HepG2 (cell line): ENCODE measurements around the gene TMEM223. TPM values are rescaled to one million over a fixed set of nuclear protein-coding genes. Genes with fewer than 3 reads are reported as not detected.

Source experiments
- AGO2 ChIP-seq: fragments of 200-400 bp; formaldehyde crosslinking; optimal IDR thresholded peaks from 2 replicates; pipeline ENCODE3; 2017; ENCODE audit warnings: mild to moderate bottlenecking, low read depth, low read length, moderate library complexity
- CSRNP1 ChIP-seq: sonication (generic); formaldehyde crosslinking; IDR thresholded peaks from 2 replicates; pipeline ENCODE4 v1.8.1; 2023; ENCODE audit warnings: mild to moderate bottlenecking, missing genetic modification reagents
- FOXA3 ChIP-seq: IDR thresholded peaks from 2 replicates; pipeline ENCODE4 v1.6.1; 2016; ENCODE audit warnings: missing genetic modification reagents, missing compliant biosample characterization
- HNF4G ChIP-seq, 2 experiments: sonication (generic) in 1 of 2; formaldehyde crosslinking in 1 of 2; IDR thresholded peaks; 2 replicates each; pipeline versions ENCODE4 v1.4.0 to v1.6.1; 2011 to 2020; ENCODE audit warnings: borderline replicate concordance in 2 of 2, low read depth in 2 of 2, mild to moderate bottlenecking in 2 of 2, low read length in 1 of 2, missing genetic modification reagents in 1 of 2, moderate library complexity in 1 of 2
- KDM3A ChIP-seq: IDR thresholded peaks from 2 replicates; pipeline ENCODE4 v1.6.1; 2018; ENCODE audit warnings: low read depth, missing compliant biosample characterization
- MEIS1 ChIP-seq: sonication (generic); formaldehyde crosslinking; IDR thresholded peaks from 2 replicates; pipeline ENCODE4 v1.9.0; 2021; ENCODE audit warnings: mild to moderate bottlenecking, missing genetic modification reagents, moderate library complexity, borderline replicate concordance
- NCOA1 ChIP-seq: sonication (generic); formaldehyde crosslinking; IDR thresholded peaks from 2 replicates; pipeline ENCODE4 v1.9.0; 2021; ENCODE audit warnings: missing genetic modification reagents
- PITX1 ChIP-seq: sonication (generic); formaldehyde crosslinking; IDR thresholded peaks from 2 replicates; pipeline ENCODE4 v1.5.1; 2020; ENCODE audit warnings: mild to moderate bottlenecking, missing genetic modification reagents
- TARDBP ChIP-seq: sonication (generic); formaldehyde crosslinking; IDR thresholded peaks from 2 replicates; pipeline ENCODE4 v1.8.0; 2022; ENCODE audit warnings: mild to moderate bottlenecking, missing genetic modification reagents
- TBX2 ChIP-seq: sonication (generic); formaldehyde crosslinking; IDR thresholded peaks from 2 replicates; pipeline ENCODE4 v1.5.0; 2020; ENCODE audit warnings: missing genetic modification reagents, mild to moderate bottlenecking, borderline replicate concordance
- TBX3 ChIP-seq: fragments of 450-650 bp; IDR thresholded peaks from 2 replicates; pipeline ENCODE4 v1.6.1; 2017; ENCODE audit warnings: antibody characterized with exemption, mild to moderate bottlenecking, inconsistent platforms, borderline replicate concordance
- THRA ChIP-seq: sonication (generic); formaldehyde crosslinking; IDR thresholded peaks from 2 replicates; pipeline ENCODE4 v1.4.0; 2020; ENCODE audit warnings: missing genetic modification reagents, borderline replicate concordance
- ZBTB39 ChIP-seq: sonication (generic); formaldehyde crosslinking; IDR thresholded peaks from 2 replicates; pipeline ENCODE4 v1.5.0; 2020; ENCODE audit warnings: missing genetic modification reagents
- ZC3H13 ChIP-seq: sonication (generic); formaldehyde crosslinking; IDR thresholded peaks from 2 replicates; pipeline ENCODE4 v1.8.1; 2023; ENCODE audit warnings: mild to moderate bottlenecking, missing genetic modification reagents, moderate library complexity
- ZNF256 ChIP-seq: sonication (generic); formaldehyde crosslinking; conservative IDR thresholded peaks from 2 replicates; pipeline ENCODE4 v1.4.0; 2020; ENCODE audit warnings: missing genetic modification reagents
- ZNF850 ChIP-seq: sonication (generic); formaldehyde crosslinking; conservative IDR thresholded peaks from 2 replicates; pipeline ENCODE4 v1.9.0; 2021; ENCODE audit warnings: mild to moderate bottlenecking, missing genetic modification reagents
- polyA plus RNA-seq, 8 experiments: library from polyadenylated mRNA; depleted of rRNA in 3 of 8; stranded (reverse) in 7 of 8; unstranded in 1 of 8; fragments of >200 nt; fragmentation: Illumina TruSeq in 4 of 8; extraction: Trizol in 4 of 8; gene quantifications; 2 replicates each; pipeline versions ENCODE4 v1.2.1 to v1.2.3, GENCODE V29; 2011 to 2016; ENCODE audit warnings: low read depth in 4 of 8, missing spikeins in 1 of 8, mixed read lengths in 1 of 8; ENCODE audit not compliant: insufficient read depth in 1 of 8
- total RNA-seq, 5 experiments: library from RNA; depleted of rRNA; stranded (reverse); fragments of >200 nt; fragmentation: Illumina TruSeq; extraction: Trizol; gene quantifications; 2 replicates each; pipeline ENCODE4 v1.2.3, GENCODE V29; 2016; ENCODE audit warnings: low read depth in 1 of 5
- TF ChIP-seq, protein P1 (sequence below): sonication (generic); formaldehyde crosslinking; IDR thresholded peaks from 2 replicates; pipeline ENCODE4 v1.5.0; 2020; ENCODE audit warnings: mild to moderate bottlenecking, missing genetic modification reagents, borderline replicate concordance

The TMEM223 gene
- total and polyA plus RNA-seq, 2 of the 13 experiments (the other 11 are each of a cell fraction or from before 2014, with no cell fraction given), result 19.5 to 24.9 TPM

DNA sequence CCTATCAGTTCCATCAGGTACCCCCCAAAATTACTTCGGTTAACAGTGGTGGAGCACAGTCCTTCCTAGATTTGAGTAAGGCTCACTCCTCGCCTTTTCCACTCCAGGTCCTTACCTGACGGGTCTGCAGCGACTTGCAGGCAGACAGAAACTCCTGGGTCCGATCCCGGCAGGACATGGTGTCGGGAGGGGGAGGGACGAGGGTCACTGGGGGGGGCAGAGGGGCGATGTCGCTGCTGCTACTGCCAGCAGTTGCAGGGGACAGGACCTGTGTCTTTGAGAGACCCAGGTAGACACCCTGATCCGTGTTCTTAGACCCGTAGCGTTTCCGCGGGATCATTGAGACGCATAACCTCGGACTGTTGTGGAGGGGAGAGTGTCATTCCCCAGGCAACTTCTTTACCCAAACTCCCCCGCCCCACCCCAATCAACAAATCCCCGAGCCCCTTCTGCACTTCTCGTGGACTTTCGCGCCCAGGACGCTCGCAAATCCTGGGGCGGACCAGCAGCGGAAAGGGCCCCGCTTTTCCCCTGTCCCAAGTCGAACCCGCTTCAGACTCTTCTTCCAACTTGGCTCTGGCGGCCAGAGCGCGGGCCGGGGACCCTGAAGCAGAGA lies 39.2 kb upstream of the TMEM223 start (continued):
- TF ChIP-seq, protein P1, sequence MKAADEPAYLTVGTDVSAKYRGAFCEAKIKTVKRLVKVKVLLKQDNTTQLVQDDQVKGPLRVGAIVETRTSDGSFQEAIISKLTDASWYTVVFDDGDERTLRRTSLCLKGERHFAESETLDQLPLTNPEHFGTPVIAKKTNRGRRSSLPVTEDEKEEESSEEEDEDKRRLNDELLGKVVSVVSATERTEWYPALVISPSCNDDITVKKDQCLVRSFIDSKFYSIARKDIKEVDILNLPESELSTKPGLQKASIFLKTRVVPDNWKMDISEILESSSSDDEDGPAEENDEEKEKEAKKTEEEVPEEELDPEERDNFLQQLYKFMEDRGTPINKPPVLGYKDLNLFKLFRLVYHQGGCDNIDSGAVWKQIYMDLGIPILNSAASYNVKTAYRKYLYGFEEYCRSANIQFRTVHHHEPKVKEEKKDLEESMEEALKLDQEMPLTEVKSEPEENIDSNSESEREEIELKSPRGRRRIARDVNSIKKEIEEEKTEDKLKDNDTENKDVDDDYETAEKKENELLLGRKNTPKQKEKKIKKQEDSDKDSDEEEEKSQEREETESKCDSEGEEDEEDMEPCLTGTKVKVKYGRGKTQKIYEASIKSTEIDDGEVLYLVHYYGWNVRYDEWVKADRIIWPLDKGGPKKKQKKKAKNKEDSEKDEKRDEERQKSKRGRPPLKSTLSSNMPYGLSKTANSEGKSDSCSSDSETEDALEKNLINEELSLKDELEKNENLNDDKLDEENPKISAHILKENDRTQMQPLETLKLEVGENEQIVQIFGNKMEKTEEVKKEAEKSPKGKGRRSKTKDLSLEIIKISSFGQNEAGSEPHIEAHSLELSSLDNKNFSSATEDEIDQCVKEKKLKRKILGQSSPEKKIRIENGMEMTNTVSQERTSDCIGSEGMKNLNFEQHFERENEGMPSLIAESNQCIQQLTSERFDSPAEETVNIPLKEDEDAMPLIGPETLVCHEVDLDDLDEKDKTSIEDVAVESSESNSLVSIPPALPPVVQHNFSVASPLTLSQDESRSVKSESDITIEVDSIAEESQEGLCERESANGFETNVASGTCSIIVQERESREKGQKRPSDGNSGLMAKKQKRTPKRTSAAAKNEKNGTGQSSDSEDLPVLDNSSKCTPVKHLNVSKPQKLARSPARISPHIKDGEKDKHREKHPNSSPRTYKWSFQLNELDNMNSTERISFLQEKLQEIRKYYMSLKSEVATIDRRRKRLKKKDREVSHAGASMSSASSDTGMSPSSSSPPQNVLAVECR, result 0 out of 2 replicates have a peak, but pooled peaks have one; percentile 80
- TF ChIP-seq KDM3A (CRISPR knock-in tag), result peak; percentile 23; the same call in 1 of the 2 replicates
- TF ChIP-seq ZBTB39 (CRISPR knock-in tag), result no peak
- TF ChIP-seq AGO2, result no peak
- 0 out of 2 replicates have a peak, but pooled peaks have one; percentile 10 for TF ChIP-seq HNF4G (IDR thresholded peaks at IDR 0.05; ENCODE audit: borderline replicate concordance, low read depth, low read length)
- TF ChIP-seq HNF4G (CRISPR knock-in tag; IDR thresholded peaks at IDR 0.05; ENCODE audit: borderline replicate concordance, low read depth), result no peak
- TF ChIP-seq ZNF256 (CRISPR knock-in tag), result 0 out of 2 replicates have a peak, but pooled peaks have one; percentile 30
- peak; percentile 9; the same call in 1 of the 2 replicates for TF ChIP-seq FOXA3 (CRISPR knock-in tag)
- 0 out of 2 replicates have a peak, but pooled peaks have one; percentile 62 for TF ChIP-seq NCOA1 (CRISPR knock-in tag)
- peak; percentile 60; the same call in 1 of the 2 replicates for TF ChIP-seq TBX3
- TF ChIP-seq THRA (CRISPR knock-in tag), result peak; percentile 24; the same call in 1 of the 2 replicates
- no peak for TF ChIP-seq CSRNP1 (CRISPR knock-in tag)
- 0 out of 2 replicates have a peak, but pooled peaks have one; percentile 67 for TF ChIP-seq ZNF850
- TF ChIP-seq TARDBP (CRISPR knock-in tag), result 0 out of 2 replicates have a peak, but pooled peaks have one; percentile 28
- peak; percentile 28 for TF ChIP-seq TBX2
- TF ChIP-seq PITX1, result no peak
- TF ChIP-seq ZC3H13 (CRISPR knock-in tag), result 0 out of 2 replicates have a peak, but pooled peaks have one; percentile 6
- TF ChIP-seq MEIS1 (CRISPR knock-in tag), result 0 out of 2 replicates have a peak, but pooled peaks have one; percentile 5
